Activated B cell treated with CpG ODN at 0.5 μM for 24 hours (primary cell): ENCODE results near the gene PLD3. TPM values are rescaled to one million over a fixed set of nuclear protein-coding genes. Genes with fewer than 3 reads are reported as not detected.

Experiments
- ATAC-seq: fragments of 200-7000 bp; cut with Tn5 transposase; one replicate; pipeline ENCODE4 v1.10.0; 2021; ENCODE audit warnings: low read depth, mild to moderate bottlenecking, moderate library complexity
- CTCF ChIA-PET: fragments of 350-600 bp; sonication (Branson Sonifier 250); formaldehyde crosslinking; loops from one replicate; lab custom pipeline; 2021; ENCODE audit warnings: antibody characterized with exemption; lab: Charles Lee
- POLR2A ChIA-PET: fragments of 350-600 bp; sonication (Branson Sonifier 250); formaldehyde crosslinking; loops from one replicate; lab custom pipeline; 2021; ENCODE audit warnings: antibody characterized with exemption; lab: Charles Lee
- DNase-seq: peaks from one replicate; pipeline ENCODE4 v3.0.0; 2022
- H3K27ac Mint-ChIP-seq: one replicate; pipeline ENCODE4 v1.8.0; 2020; ENCODE audit warnings: mixed read lengths
- H3K27me3 Mint-ChIP-seq: one replicate; pipeline ENCODE4 v1.8.0; 2021; ENCODE audit warnings: mixed read lengths
- H3K36me3 Mint-ChIP-seq: one replicate; pipeline ENCODE4 v1.8.0; 2021; ENCODE audit warnings: low read depth, mixed read lengths
- H3K4me1 Mint-ChIP-seq: one replicate; pipeline ENCODE4 v1.8.0; 2021; ENCODE audit warnings: mixed read lengths
- H3K4me3 Mint-ChIP-seq: one replicate; pipeline ENCODE4 v1.8.0; 2020; ENCODE audit warnings: mild to moderate bottlenecking, mixed read lengths
- H3K9me3 Mint-ChIP-seq: one replicate; pipeline ENCODE4 v1.8.0; 2020; ENCODE audit warnings: mixed read lengths
- CTCF ChIP-seq: fragments of 200-600 bp; IDR thresholded peaks from one replicate; pipeline ENCODE4 v1.8.0; 2022; ENCODE audit warnings: antibody characterized with exemption, mild to moderate bottlenecking
- intact Hi-C: fragments of 100-400 bp; cut with micrococcal nuclease; formaldehyde crosslinking; loops from one replicate; pipeline ENCODE4 v1.15.1; 2024
- total RNA-seq: library from RNA; stranded (reverse); gene quantifications from 2 replicates; pipeline ENCODE4 v1.2.3, GENCODE V29; 2022

Gene PLD3
- total RNA-seq, 1 donor from 2014 or later = 37.8 TPM

- Mint-ChIP-seq H3K9me3 (no peaks in the 10 kb centered on the region), H3K27me3 (no peaks in the 10 kb centered on the region), H3K4me1 (no peaks in the 10 kb centered on the region), H3K36me3 (peaks cover 8% of the 10 kb centered on the region), H3K4me3 (no peak overlapping the region), H3K27ac (no peak overlapping the region)
- intact Hi-C loops = no loop called here
- ATAC-seq (no peak), DNase-seq (no peak)
- TF ChIP-seq CTCF = no peak
- ChIA-PET CTCF (no interaction called here), POLR2A (no interaction called here)
Measured at GRCh38 chr19:40380199-40381037, 31.9 kb downstream of the PLD3 start.

- TF ChIP-seq CTCF = no peak
- ChIA-PET CTCF (no interaction called here), POLR2A (no interaction called here)
- Mint-ChIP-seq H3K4me1 (no peaks in the 10 kb centered on the region), H3K27ac (no peak overlapping the region), H3K9me3 (no peaks in the 10 kb centered on the region), H3K27me3 (no peaks in the 10 kb centered on the region), H3K4me3 (no peak overlapping the region), H3K36me3 (peaks cover 8% of the 10 kb centered on the region)
- intact Hi-C loops = no loop called here
- DNase-seq (no peak), ATAC-seq (no peak)
Measured at GRCh38 chr19:40381321-40381720, 32.8 kb downstream of the PLD3 start.

GRCh38 chr19:40383668-40384248 is 35.3 kb downstream of the PLD3 start:
- CTCF ChIA-PET = no interaction called here

GRCh38 chr19:40387155-40387554 is 38.7 kb downstream of the PLD3 start:
- DNase-seq (no peak), ATAC-seq (no peak)
- no peaks in the 10 kb centered on the region for H3K4me1 Mint-ChIP-seq
- H3K36me3 Mint-ChIP-seq = no peaks in the 10 kb centered on the region
- no peaks in the 10 kb centered on the region for H3K9me3 Mint-ChIP-seq
- H3K4me3 Mint-ChIP-seq = no peak overlapping the region
- intact Hi-C loops = no loop called here
- peaks cover 4% of the 10 kb centered on the region for H3K27me3 Mint-ChIP-seq
- H3K27ac Mint-ChIP-seq = no peak overlapping the region
- TF ChIP-seq CTCF = no peak
- ChIA-PET CTCF (no interaction called here), POLR2A (no interaction called here)

More at GRCh38 chr19:40383668-40384248, 35.3 kb downstream of the PLD3 start:
- TF ChIP-seq CTCF = no peak
- Mint-ChIP-seq H3K9me3 (no peaks in the 10 kb centered on the region), H3K4me3 (no peak overlapping the region), H3K4me1 (no peaks in the 10 kb centered on the region), H3K27ac (no peak overlapping the region), H3K36me3 (peaks cover under 1% of the 10 kb centered on the region), H3K27me3 (no peaks in the 10 kb centered on the region)
- POLR2A ChIA-PET = no interaction called here
- no peak for DNase-seq
- no peak for ATAC-seq
- intact Hi-C loops = no loop called here

GRCh38 chr19:40388481-40388880 is 40.0 kb downstream of the PLD3 start:
- no peaks in the 10 kb centered on the region for H3K9me3 Mint-ChIP-seq
- intact Hi-C loops = no loop called here
- no peak overlapping the region for H3K4me3 Mint-ChIP-seq
- CTCF ChIA-PET = no interaction called here
- H3K27me3 Mint-ChIP-seq = peaks cover 4% of the 10 kb centered on the region
- H3K36me3 Mint-ChIP-seq = no peaks in the 10 kb centered on the region
- POLR2A ChIA-PET = interaction anchor here (0.6 kb wide), 1 partner anchor 298 kb away, joined by 3 read pairs; the partner anchor contains the start of gene ZNF780A
- no peak overlapping the region for H3K27ac Mint-ChIP-seq
- ATAC-seq (no peak), DNase-seq (no peak)
- H3K4me1 Mint-ChIP-seq = no peaks in the 10 kb centered on the region
- no peak for TF ChIP-seq CTCF
